HUDEP-2 (cell line): Measurements from ENCODE around the gene CD5L.

Source experiments
- DNase-seq, 76 experiments: peaks; one replicate each; lab custom pipeline; 2025; ENCODE audit not compliant: unreplicated experiment in 76 of 76; lab: John Stamatoyannopoulos, UW

The CD5L gene

DNA sequence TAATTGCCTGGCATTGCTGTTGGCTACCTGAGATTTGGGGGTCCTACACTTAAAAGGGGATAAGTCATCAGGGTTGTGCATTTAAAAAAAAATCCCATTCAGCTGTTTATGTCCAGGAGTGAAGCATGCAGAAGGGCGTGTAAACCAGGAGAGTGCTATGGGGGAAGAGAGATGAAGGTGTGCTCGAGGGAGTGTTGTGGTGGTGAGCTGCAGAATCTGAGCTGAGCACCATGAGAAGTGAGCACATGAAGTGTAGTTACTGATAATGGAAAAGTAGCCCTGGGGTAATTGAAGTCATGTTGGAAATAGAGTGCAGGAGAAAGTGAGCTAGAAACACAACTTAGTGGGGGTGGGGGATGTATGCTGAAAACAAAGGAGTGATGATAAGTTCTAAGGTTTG lies 22.4 kb downstream of the CD5L start:
- no peak for DNase-seq

- DNase-seq, result no peak
Measured at GRCh38 chr1:157813269-157813668, 28.3 kb downstream of the CD5L start.

DNA sequence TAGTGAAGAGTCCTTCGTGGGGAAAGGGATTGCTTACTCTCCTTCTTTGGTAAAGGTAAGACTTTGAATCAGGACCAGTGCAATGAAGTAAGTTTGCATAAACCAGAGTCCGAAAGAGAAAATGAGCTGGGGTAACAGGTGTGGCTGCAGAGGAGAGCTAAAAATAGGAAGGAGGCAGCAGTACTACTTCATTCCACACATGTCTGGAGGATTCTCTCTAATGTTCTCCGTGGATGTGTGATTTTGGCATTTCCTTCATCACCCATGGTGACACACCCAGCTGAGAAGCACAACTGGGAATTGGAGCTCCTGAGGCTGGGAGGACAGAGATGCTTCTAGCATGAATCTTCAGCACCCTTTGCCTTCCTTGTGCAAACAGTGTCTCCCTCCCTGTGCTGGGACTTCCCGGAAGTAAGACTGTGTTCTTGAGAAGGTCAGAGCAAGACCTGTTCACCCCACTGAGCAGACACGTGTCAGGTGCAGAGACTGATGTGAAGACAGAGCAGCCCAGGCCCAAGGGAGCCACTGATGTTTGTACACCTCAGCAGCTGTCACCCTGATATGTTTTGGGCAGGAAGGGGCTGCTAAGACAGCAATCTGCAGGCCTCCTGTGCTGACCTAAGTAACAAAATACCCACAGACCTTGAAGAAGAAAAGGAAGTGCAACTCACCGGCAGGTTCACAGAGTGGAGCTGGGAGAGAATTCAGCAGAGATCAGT lies 35.0 kb downstream of the CD5L start:
- no peak for DNase-seq

- no peak for DNase-seq
Measured at GRCh38 chr1:157803851-157804250, 37.8 kb downstream of the CD5L start.

- no peak for DNase-seq
Measured at GRCh38 chr1:157799996-157800395, 41.6 kb downstream of the CD5L start.

DNA sequence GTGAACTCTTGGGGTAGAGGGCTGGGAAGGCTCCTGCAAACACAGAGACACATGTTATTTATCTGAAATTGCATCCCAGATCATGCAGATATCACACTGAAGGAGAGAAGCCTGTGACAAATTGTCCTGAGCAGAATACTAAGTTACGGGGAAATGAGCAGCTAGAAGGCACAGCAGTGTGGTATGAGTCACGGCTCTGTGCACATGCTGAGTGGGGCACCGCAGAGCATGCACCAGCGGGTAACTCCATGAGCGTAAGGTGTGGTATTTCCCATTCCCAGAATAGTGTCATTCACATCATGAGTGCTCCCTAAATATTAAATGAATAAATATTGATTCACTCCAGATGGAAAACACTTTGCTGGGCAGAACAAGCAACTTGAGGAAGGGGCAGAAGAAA lies 43.4 kb downstream of the CD5L start:
- no peak for DNase-seq

DNA sequence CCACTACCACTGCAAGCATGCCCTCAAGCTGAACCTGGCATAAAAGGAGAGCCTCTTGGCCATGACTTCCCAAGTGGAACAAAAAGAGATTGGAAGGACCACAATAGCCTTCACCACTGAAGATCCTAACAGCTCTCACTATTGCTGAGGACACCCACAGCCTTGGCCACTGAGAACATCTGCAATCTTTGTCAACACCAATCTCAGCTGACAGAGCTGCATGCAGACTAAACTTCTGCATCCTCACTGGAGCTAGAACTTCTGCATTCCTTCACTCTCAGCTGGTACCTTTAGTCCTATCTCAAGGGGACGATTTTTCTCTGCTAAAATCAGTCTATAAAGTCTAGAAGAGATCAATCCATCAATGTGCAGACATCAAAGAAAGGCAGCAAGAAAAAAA lies 56.4 kb downstream of the CD5L start:
- DNase-seq, result no peak

DNA sequence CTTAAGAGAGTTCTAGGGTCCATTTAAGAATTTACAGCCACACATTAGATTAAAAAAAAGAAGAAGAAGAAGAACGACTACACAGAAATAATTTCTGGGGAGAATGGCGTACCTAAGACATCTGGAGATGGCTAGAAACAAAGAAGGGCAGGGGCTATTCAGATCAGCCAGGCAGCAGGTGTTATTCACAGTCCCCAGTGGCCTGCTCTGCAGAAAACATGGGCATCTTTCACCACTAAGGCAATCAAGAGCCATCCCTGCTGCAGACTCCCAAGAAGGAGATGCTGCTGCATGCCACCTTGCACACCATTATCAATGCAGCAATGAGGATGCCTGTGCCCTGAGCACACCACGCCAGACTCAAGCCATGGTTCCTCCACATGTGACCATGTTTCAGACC lies 56.8 kb downstream of the CD5L start:
- DNase-seq, result no peak

- no peak for DNase-seq
Measured at GRCh38 chr1:157782931-157783330, 58.7 kb downstream of the CD5L start.

- DNase-seq, result no peak
Measured at GRCh38 chr1:157781048-157781447, 60.6 kb downstream of the CD5L start.
